B cell (primary cell): ENCODE results near the gene PTGFRN. TPM values are rescaled to one million over a fixed set of nuclear protein-coding genes. Genes with fewer than 3 reads are reported as not detected.

ENCODE experiments used
- ATAC-seq: fragments of 200-7000 bp; cut with Tn5 transposase; one replicate; pipeline ENCODE4 v1.10.0; 2021; ENCODE audit warnings: low read depth, mild to moderate bottlenecking, moderate number of reproducible peaks, moderate library complexity
- CTCF ChIA-PET: fragments of 350-600 bp; sonication (Branson Sonifier 250); formaldehyde crosslinking; loops from one replicate; lab custom pipeline; 2021; ENCODE audit warnings: antibody characterized with exemption, inconsistent platforms; lab: Charles Lee
- POLR2A ChIA-PET: fragments of 350-600 bp; sonication (Branson Sonifier 250); formaldehyde crosslinking; loops from one replicate; lab custom pipeline; 2021; ENCODE audit warnings: antibody characterized with exemption; lab: Charles Lee
- DNase-seq: peaks from one replicate; pipeline ENCODE4 v3.0.0; 2013
- H2AFZ ChIP-seq: 2 replicates; pipeline ENCODE4 v1.6.1; 2012; ENCODE audit warnings: mild to moderate bottlenecking, low read depth, low read length; ENCODE audit not compliant: insufficient read depth, poor library complexity, severe bottlenecking
- H3K27ac ChIP-seq, 2 donors: 1 replicate in 1 of 2; 2 replicates in 1 of 2; pipeline ENCODE4 v1.5.1; 2012 to 2013; ENCODE audit warnings: low read length in 2 of 2, mild to moderate bottlenecking in 2 of 2, moderate library complexity in 1 of 2
- H3K27me3 ChIP-seq, 4 experiments: fragments of 200-600 bp in 1 of 4; sonication (generic) in 1 of 4; replicated peaks in 1 of 4; 1 replicate in 2 of 4; 2 replicates in 2 of 4; pipeline versions ENCODE4 v1.6.1 to v1.7.0; 2013 to 2016; ENCODE audit warnings: low read length in 3 of 4, mild to moderate bottlenecking in 2 of 4, mixed read lengths in 1 of 4, moderate library complexity in 1 of 4; ENCODE audit not compliant: insufficient read depth in 4 of 4, control insufficient read depth in 3 of 4; ENCODE audit errors: control extremely low read depth in 1 of 4
- H3K36me3 ChIP-seq, 2 experiments: replicated peaks in 1 of 2; 1 replicate in 1 of 2; 2 replicates in 1 of 2; pipeline versions ENCODE4 v1.6.1 to v1.7.1; 2013; ENCODE audit warnings: low read length in 1 of 2; ENCODE audit not compliant: insufficient read depth in 2 of 2, control insufficient read depth in 1 of 2; ENCODE audit errors: control extremely low read depth in 1 of 2, extremely low read depth in 1 of 2
- H3K4me1 ChIP-seq, 2 donors: fragments of 200-600 bp in 1 of 2; sonication (generic) in 1 of 2; 1 replicate in 1 of 2; 2 replicates in 1 of 2; pipeline versions ENCODE4 v1.5.1 to v1.6.1; 2013 to 2017; ENCODE audit warnings: low read length in 2 of 2; ENCODE audit not compliant: control insufficient read depth in 2 of 2, insufficient read depth in 2 of 2
- H3K4me2 ChIP-seq: replicated peaks from 2 replicates; pipeline ENCODE3; 2012; ENCODE audit warnings: mild to moderate bottlenecking, low read depth, low read length; ENCODE audit not compliant: poor library complexity, severe bottlenecking
- H3K4me3 ChIP-seq, 5 experiments: fragments of 200-600 bp in 1 of 5; sonication (generic) in 1 of 5; 1 replicate in 3 of 5; 2 replicates in 2 of 5; pipeline versions ENCODE4 v1.5.1 to v1.7.0; 2011 to 2016; ENCODE audit warnings: low read length in 4 of 5, mild to moderate bottlenecking in 4 of 5, low read depth in 2 of 5, control low read depth in 1 of 5, moderate library complexity in 1 of 5; ENCODE audit not compliant: insufficient read depth in 1 of 5; ENCODE audit errors: control extremely low read depth in 1 of 5, extremely low read depth in 1 of 5
- H3K79me2 ChIP-seq: fragments of 200-600 bp; sonication (generic); one replicate; pipeline ENCODE4 v1.6.0; 2016; ENCODE audit warnings: low read length; ENCODE audit not compliant: control insufficient read depth, insufficient read depth
- H3K9ac ChIP-seq: fragments of 200-600 bp; sonication (generic); 2 replicates; pipeline ENCODE4 v1.6.1; 2017; ENCODE audit warnings: mild to moderate bottlenecking, low read length, moderate library complexity
- H3K9me3 ChIP-seq, 3 donors: one replicate each; pipeline versions ENCODE4 v1.6.1 to v1.7.1; 2013; ENCODE audit warnings: low read length in 2 of 3; ENCODE audit not compliant: control insufficient read depth in 2 of 3, insufficient read depth in 1 of 3; ENCODE audit errors: control extremely low read depth in 1 of 3
- H4K20me1 ChIP-seq: 2 replicates; pipeline ENCODE4 v1.6.0; 2012; ENCODE audit warnings: mild to moderate bottlenecking, low read length; ENCODE audit not compliant: insufficient read depth, control insufficient read depth, poor library complexity, severe bottlenecking
- H3K27ac Mint-ChIP-seq: one replicate; pipeline ENCODE4 v1.8.0; 2021; ENCODE audit warnings: mixed read lengths
- H3K27me3 Mint-ChIP-seq: one replicate; pipeline ENCODE4 v1.8.0; 2021; ENCODE audit warnings: mixed read lengths
- H3K4me1 Mint-ChIP-seq: one replicate; pipeline ENCODE4 v1.8.0; 2021; ENCODE audit warnings: mixed read lengths
- H3K4me3 Mint-ChIP-seq: one replicate; pipeline ENCODE4 v1.8.0; 2021; ENCODE audit warnings: mixed read lengths
- H3K9me3 Mint-ChIP-seq: one replicate; pipeline ENCODE4 v1.8.0; 2022; ENCODE audit warnings: mixed read lengths; ENCODE audit not compliant: insufficient read depth
- CTCF ChIP-seq: fragments of 200-600 bp; IDR thresholded peaks from one replicate; pipeline ENCODE4 v1.8.0; 2022; ENCODE audit warnings: antibody characterized with exemption, mild to moderate bottlenecking
- EZH2 ChIP-seq: IDR thresholded peaks from 2 replicates; pipeline ENCODE4 v1.6.1; 2012; ENCODE audit warnings: borderline replicate concordance, low read depth, mild to moderate bottlenecking, moderate library complexity, low read length; ENCODE audit not compliant: insufficient read depth, poor library complexity, severe bottlenecking
- WGBS: methylation state at CpG from one replicate; pipeline ENCODE4 v1.1.5; 2013; ENCODE audit warnings: missing lambda C conversion rate; ENCODE audit not compliant: insufficient coverage; 5-methylcytosine and 5-hydroxymethylcytosine counted together
- intact Hi-C: fragments of 100-400 bp; cut with micrococcal nuclease; formaldehyde crosslinking; loops from one replicate; pipeline ENCODE4 v1.10.0; 2022
- polyA plus RNA-seq: library from polyadenylated mRNA; depleted of rRNA; stranded (reverse); fragments of >200 nt; gene quantifications from 2 replicates; pipeline ENCODE4 v1.2.3, GENCODE V29; 2012
- total RNA-seq, 2 donors: library from RNA; stranded (reverse); fragments of 120-200 nt in 1 of 2; gene quantifications; 1 replicate in 1 of 2; 2 replicates in 1 of 2; pipeline versions ENCODE4 v1.2.3 to v1.2.4, GENCODE V29; 2013 to 2022

PTGFRN gene
- total and polyA plus RNA-seq, 2 donors (not counting 1 experiment from before 2014, with no cell fraction given) = 0.17 TPM; not detected in 1

- ChIA-PET POLR2A (no interaction called here), CTCF (no interaction called here)
- no peaks in the 10 kb centered on the region for H3K9me3 ChIP-seq
- peaks cover 7% of the 10 kb centered on the region for H3K27me3 Mint-ChIP-seq
- H3K36me3 ChIP-seq = no peaks in the 10 kb centered on the region
- no peak overlapping the region for H3K4me3 Mint-ChIP-seq
- H3K27ac ChIP-seq = no peak overlapping the region
- no peak overlapping the region for H3K4me2 ChIP-seq
- H3K27me3 ChIP-seq = no peaks in the 10 kb centered on the region
- TF ChIP-seq CTCF (no peak), EZH2 (no peak)
- H3K4me1 Mint-ChIP-seq = no peaks in the 10 kb centered on the region
- intact Hi-C loops = no loop called here
- H3K4me1 ChIP-seq = no peaks in the 10 kb centered on the region
- H3K79me2 ChIP-seq = no peaks in the 10 kb centered on the region
- H4K20me1 ChIP-seq = no peaks in the 10 kb centered on the region
- no peak overlapping the region for H3K4me3 ChIP-seq
- no peak overlapping the region for H3K27ac Mint-ChIP-seq
- ATAC-seq (no peak), DNase-seq (no peak)
- no peak overlapping the region for H2AFZ ChIP-seq
- 80% methylated on average over 1 of the region's 1 CpG for WGBS
- no peaks in the 10 kb centered on the region for H3K9me3 Mint-ChIP-seq
- H3K9ac ChIP-seq = no peak overlapping the region
These were observed 36.3 kb downstream of the PTGFRN start for GRCh38 chr1:116945996-116946395.

- ATAC-seq (no peak), DNase-seq (no peak)
- Mint-ChIP-seq H3K4me3 (no peak overlapping the region), H3K4me1 (no peaks in the 10 kb centered on the region), H3K9me3 (no peaks in the 10 kb centered on the region), H3K27ac (no peak overlapping the region), H3K27me3 (peaks cover 8% of the 10 kb centered on the region)
- H3K4me2 ChIP-seq = no peak overlapping the region
- H3K9ac ChIP-seq = no peak overlapping the region
- no peak overlapping the region for H3K27ac ChIP-seq
- H3K27me3 ChIP-seq = no peaks in the 10 kb centered on the region
- H2AFZ ChIP-seq = no peak overlapping the region
- WGBS = 93% methylated on average over 2 of the region's 5 CpGs
- H4K20me1 ChIP-seq = no peaks in the 10 kb centered on the region
- H3K4me1 ChIP-seq = no peaks in the 10 kb centered on the region
- ChIA-PET CTCF (no interaction called here), POLR2A (no interaction called here)
- H3K79me2 ChIP-seq = no peaks in the 10 kb centered on the region
- intact Hi-C loops = no loop called here
- no peak overlapping the region for H3K4me3 ChIP-seq
- TF ChIP-seq EZH2 (no peak), CTCF (no peak)
- H3K36me3 ChIP-seq = no peaks in the 10 kb centered on the region
- no peaks in the 10 kb centered on the region for H3K9me3 ChIP-seq
These were observed 37.6 kb downstream of the PTGFRN start for GRCh38 chr1:116947092-116947860.
